ENCODE results near the gene SIAH3.

DNA sequence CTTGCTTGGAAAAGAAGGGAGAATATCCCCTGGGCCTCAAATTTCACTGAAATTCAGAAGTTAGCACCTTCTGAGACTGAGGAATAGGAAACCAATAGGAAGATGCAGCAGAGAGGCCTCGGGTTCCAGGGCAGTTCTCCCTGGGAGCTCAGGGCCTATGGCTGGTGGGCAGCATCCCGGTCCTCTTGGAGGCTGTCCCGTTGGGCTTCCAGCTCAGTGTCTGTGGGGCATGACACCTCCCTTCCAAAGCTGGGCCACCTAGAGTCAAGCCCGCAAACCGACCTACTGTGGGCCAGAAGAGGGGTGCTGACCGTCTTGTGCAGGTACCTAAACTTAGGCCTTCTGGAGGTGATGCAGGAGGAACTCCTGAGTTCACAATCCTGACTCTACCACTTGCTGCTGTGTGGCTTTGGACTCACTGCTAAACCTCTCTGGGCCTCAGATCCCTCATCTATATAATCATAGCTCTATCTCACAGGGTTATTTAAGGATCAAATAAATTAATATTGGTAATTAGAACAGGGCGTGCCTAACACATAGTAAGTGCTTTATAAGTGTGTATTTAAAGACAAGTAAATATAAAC is 17.1 kb downstream of the SIAH3 start:
- TF ChIP-seq, protein P1, sequence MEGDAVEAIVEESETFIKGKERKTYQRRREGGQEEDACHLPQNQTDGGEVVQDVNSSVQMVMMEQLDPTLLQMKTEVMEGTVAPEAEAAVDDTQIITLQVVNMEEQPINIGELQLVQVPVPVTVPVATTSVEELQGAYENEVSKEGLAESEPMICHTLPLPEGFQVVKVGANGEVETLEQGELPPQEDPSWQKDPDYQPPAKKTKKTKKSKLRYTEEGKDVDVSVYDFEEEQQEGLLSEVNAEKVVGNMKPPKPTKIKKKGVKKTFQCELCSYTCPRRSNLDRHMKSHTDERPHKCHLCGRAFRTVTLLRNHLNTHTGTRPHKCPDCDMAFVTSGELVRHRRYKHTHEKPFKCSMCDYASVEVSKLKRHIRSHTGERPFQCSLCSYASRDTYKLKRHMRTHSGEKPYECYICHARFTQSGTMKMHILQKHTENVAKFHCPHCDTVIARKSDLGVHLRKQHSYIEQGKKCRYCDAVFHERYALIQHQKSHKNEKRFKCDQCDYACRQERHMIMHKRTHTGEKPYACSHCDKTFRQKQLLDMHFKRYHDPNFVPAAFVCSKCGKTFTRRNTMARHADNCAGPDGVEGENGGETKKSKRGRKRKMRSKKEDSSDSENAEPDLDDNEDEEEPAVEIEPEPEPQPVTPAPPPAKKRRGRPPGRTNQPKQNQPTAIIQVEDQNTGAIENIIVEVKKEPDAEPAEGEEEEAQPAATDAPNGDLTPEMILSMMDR (IDR thresholded peaks at IDR 0.05; ENCODE audit: low read length), result no peak
- TF ChIP-seq EZH2 (optimal IDR thresholded peaks at IDR 0.05; ENCODE audit: low read depth, low read length), result no peak
